Middle frontal gyrus (tissue), 1 donor: ENCODE results near the gene GPAT3.
"Not testable (repeated sequence)": the region's sequence is repeated elsewhere in the genome, so short reads cannot be mapped to it uniquely, and the experiment has no call there.

Source experiments
- DNase-seq: peaks from one replicate; pipeline ENCODE4 v3.0.0-alpha.2; 2015; ENCODE audit warnings: low spot score; ENCODE audit errors: extremely low spot score

The GPAT3 gene

DNA sequence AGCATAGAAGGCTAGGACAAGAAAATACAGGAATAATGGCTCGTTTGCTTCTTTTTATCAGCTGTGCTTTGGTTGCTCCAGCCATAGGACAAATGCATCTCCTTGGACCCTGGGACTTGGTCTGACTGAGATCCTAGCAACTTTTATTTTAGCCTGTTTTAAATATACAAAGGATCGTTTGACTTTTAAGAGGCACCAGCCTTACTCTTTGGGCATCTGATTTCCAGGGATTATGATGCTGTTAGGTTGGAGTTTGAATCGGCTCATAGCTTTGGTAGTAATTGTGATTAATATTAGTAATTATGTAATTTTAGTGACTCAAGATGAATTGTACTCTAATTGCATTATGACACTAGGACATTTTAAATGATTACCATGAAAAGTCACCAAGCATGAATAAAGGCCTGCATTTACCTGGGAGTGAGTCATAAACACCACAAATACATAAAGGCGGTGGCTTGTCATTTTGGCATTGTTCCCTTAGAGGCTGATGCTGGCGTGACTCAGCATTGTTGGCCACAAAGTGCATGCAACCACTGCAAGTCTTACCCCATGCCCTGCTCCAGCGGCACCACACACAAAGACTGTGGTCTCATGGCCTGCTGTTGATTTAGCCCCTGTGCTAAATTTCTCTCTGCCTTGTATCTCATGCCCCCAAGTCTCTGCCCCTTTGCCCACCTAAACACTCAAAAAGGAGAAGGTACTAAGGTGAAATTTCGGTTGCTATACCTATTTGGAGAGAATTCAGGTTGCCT is 12.4 kb downstream of the GPAT3 start:
- DNase-seq, result no peak

DNA sequence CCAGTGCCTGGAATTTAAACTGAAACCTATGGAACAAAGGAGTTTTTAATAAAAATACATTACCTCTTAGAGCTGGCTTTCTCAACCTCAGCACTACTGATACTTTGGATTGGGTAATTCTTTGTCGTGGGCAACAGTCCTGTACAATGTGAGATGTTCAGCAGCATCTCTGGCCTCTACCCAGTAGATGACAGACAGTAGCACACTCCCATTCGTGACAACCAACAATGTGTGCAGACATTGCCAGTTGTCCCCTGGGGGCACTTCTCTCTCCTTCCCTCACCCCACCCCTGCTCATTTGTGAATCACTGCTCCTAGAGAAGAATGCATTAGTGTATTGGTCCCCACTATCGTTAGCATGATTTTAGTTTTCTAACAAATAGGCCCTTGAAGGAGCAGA is 16.2 kb downstream of the GPAT3 start:
- no peak for DNase-seq

DNA sequence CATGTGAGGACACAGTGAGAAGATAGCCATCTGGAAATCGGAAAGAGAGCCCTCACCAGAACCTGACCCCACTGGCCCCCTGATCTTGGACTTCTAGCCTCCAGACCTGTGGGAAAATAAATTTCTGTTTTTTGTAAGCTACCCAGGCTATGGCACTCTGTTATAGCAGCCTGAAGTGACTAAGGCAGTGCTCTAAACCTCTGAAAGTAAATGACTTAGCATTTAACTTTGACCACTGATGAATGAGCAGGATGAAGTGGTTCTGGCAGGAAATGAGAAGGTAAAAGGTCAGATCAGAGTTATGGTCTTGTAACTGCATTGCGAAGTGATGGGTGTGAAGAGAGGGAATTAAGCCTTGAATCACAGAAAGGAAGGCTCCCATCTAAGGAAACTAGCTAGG is 17.0 kb downstream of the GPAT3 start:
- no peak for DNase-seq

DNA sequence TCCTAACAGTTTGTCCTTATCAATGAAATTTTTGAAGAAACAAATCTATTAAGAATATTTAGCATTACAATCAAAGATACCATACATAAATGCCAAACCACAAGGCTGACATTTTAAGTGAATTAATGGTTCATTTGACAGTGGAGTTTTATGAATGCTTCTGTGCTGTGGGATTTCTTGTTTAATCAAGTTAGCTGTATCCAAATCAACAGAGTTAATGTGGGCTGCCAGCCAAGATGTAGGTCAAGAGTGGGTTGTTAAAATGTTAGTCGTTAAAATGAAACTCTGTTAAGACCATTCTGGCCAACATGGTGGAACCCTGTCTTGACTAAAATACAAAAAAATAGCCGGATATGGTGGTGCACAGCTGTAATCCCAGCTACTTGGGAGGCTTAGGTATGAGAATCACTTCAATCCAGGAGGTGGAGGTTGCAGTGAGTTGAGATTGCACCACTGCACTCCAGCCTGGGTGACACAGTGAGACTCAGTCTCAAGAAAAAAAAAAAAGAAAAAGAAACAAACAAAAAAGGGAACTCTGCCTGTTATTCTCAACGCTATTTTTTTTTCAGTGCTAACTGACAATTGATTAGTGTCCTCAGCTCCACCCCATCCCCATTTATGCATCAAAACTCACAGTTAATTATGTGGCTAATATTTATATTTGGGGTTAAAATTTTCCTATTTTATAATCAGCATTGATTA is 20.2 kb downstream of the GPAT3 start:
- no peak for DNase-seq

DNA sequence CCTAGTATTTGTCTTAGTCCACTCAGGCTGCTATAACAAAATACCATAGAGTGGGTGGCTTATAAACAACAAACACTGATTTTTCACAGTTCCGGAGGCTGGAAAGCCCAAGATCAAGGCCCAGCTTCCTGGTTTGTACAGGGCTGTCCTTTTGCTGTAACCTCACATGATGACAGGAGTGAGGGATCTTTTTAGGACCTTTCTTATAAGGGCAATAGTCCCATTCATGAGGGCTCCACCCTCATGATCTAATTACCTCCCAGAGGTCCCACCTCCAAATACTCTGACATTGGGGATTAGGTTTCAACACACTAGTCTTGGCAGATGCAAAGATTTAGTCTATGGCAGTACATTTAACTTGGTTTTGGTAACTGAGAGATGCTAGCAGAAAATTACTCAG is 20.9 kb downstream of the GPAT3 start:
- no peak for DNase-seq

DNA sequence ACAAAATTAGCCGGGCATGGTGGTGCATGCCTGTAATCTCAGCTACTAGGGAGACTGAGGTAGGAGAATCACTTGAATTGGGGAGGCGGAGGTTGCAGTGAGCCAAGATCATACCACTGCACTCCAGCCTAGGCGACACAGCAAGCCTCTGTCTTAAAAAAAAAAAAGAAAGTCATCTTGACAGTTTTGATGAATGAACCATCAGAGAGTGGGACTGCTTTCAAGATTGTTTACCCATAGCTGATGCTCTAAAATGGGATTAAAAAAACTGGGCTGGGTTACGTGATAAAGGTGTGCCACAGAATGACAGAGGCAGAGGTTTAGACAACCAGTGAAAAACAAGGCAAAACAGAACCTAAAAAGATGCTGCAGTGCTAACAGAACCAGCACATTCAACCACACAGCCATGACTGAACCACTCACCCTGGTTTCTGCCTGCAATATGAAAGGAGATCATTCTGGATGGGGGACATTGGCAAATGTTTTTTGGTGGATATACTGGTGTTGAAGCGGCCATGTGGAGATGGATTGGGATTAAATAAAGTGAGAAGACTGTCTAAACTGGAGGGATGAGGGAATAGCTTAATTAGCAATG is 22.2 kb downstream of the GPAT3 start:
- no peak for DNase-seq

DNA sequence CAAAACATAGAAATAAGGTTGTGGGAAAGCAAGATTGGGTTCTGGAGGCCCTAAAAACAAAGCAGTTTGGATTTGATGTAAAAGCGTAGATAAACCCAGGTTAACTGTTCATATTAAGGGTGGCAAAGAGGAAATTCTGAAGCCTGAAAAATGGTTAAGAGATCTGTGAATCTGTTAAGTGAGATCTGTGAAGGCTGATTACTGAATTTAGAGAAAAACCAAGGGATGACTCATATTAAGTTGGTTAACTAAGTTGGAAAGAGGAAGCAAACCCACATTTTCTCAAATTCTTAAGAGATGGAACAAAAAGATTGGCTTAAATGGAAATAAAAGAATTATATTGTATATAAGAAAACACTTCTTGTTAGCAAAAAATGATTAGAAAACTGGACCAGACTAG is 22.8 kb downstream of the GPAT3 start:
- DNase-seq, result no peak

DNA sequence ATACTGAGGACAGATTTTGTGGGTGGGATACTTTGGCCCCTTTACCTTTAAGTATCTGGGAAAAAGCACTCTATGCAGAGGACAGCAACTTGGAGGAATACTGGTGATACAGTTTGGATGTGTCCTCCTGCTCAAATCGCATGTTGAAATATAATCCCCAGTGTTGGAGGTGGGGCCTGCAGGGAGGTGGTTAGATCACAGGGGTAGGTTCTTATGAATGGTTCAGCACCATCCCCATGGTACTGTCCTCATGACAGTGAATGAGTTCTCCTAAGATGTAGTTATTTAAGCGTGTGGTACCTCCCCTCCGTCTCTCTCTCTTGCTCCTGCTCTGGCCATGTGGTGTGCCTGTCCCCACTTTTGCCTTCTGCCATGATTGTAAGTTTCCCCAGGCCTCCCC is 24.6 kb downstream of the GPAT3 start:
- no peak for DNase-seq

DNA sequence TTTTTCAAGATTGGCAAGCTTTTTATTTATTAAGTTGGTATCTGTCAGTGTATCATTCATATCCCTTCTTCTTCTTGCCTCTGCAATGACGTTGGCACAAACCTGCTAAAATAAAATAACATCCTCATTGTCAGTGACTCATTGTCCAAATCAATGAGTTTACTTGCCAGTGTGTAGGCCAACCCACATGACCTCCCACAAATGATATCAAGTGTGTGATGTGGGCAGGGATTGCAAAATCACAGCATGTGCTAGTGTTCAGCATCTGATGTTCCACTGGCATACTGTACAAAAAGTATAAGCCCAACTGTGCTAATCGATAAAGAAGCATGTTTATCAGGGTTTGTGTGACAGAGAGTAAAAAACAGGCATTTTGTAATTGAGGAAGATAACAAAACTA is 25.5 kb downstream of the GPAT3 start:
- DNase-seq, result no peak

DNA sequence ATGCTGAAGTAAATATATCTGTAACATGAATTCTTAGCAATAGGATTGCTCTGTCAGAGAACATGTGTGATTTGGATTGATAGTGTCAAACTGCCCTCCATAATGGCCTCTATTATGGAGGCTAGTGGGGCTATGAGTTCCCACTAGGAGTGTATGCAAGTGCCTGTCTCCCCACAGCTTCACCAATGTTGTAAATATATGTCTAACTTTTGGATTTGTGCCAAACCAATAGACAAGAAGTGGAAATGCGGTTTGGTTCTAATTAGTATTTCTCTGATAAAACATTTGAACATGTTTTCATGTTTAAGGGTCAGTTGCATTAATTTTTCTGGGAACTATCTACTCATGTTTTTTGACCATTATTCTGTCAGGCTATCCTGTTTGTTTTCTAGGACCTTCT is 28.1 kb downstream of the GPAT3 start:
- no peak for DNase-seq

DNA sequence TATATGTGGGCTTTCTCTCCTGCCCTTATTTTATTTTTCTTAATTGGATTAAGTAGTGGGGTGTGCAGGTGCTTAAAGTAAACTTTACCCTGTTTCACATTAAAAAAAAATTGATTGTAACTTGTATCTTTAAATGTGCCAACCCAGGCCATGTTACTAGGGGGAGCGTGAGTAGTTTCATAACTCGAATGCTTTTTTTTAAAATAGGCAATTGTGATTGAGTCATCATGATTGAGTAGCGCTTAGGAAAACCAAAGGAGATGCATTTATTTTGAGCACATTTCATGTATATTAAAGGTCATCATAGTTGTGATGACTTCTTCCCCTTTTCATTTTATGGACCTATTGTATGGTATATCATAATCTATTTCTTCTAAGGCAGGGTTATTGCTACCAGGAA is 32.2 kb downstream of the GPAT3 start:
- DNase-seq, result no peak

DNA sequence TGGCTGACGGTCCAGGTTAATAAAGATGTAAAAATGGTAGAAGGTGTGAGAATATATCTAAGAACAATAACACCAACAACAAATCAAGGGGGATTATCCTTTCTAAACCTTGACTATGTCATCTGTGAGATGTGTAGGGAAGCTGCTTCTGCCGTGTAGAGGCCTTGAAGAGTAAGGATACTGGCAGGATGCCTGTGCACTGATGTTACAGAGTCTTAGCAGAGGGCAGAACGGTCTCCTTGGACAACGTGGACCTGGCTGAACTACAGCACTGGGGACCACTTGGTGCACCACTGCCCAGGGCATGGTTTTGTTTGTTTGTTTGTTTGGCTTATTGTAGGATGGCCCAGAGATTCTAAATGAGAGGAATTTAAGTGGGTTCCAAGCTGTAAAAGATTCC is 33.5 kb downstream of the GPAT3 start:
- DNase-seq, result no peak

DNA sequence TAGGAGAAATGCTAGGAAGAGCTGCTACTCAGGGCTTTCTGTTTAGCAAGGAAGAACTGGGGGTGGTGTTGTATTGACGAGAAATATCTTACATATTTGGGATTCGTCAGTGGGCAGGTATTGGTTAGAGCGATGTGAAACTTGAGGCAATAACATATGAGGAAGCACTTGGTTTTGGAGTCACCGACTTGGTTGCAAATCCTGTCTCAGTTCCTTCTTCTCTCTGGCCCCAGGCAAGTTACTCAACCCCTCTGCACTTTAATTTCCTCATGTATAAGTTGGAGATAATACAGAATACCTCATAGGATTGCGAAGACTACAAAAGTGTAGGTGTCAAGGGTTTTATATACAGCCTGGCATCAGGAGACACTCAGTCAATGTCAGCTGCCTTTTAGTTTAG is 34.1 kb downstream of the GPAT3 start:
- DNase-seq, result no peak

DNA sequence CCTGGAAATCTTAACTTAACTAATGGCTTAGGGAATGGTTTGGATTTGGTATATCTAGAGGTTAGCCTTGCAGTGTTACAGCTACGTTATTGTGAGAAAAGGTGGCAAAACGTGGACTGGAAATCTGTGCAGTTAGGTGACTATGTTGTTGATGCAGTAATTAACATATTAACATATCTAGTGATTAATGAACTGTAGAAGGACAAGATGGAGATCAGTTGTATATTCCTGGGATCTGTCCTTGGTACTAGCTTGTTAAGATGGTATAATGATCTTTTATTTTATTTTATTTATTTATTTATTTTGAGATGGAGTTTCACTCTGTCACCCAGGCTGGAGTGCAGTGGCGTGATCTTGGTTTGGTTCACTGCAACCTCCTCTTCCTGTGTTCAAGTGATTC is 36.9 kb downstream of the GPAT3 start:
- no peak for DNase-seq

DNA sequence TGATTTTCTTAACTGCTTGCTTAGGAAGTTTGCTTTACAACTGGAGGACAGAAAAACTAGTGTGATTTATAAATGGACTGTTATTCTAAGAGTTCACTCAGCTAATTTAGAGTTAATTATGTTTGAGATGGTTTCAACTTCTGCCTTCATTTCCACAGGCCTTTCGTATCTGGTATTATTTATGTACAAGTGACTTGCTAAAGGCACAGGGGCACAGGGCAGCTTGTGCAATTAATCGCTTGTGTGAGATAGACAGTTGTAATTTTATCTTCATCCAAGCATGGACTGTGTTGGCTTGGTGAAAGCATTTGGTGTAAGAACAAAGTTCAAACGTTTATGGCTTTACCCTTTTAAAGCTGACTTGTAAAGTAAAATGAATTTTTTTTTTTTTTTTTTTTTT is 38.3 kb downstream of the GPAT3 start:
- no peak for DNase-seq

DNA sequence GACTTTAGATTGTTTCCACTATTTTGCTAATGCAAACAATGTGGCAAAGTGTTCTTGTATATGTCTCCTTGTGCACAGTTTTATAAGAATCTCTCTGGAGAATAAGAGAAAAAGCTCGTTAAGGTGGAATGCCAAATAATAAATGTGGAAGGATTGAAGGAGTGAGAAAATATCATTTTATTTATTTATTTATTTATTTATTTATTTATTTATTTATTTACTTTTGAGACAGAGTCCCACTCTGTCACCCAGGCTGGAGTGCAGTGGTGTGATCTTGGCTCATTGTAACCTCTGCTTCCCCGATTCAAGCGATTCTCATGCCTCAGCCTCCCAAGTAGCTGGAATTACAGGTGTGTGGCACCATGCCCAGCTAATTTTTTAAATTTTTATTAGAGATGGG is 40.3 kb downstream of the GPAT3 start:
- not testable (repeated sequence) for DNase-seq

DNA sequence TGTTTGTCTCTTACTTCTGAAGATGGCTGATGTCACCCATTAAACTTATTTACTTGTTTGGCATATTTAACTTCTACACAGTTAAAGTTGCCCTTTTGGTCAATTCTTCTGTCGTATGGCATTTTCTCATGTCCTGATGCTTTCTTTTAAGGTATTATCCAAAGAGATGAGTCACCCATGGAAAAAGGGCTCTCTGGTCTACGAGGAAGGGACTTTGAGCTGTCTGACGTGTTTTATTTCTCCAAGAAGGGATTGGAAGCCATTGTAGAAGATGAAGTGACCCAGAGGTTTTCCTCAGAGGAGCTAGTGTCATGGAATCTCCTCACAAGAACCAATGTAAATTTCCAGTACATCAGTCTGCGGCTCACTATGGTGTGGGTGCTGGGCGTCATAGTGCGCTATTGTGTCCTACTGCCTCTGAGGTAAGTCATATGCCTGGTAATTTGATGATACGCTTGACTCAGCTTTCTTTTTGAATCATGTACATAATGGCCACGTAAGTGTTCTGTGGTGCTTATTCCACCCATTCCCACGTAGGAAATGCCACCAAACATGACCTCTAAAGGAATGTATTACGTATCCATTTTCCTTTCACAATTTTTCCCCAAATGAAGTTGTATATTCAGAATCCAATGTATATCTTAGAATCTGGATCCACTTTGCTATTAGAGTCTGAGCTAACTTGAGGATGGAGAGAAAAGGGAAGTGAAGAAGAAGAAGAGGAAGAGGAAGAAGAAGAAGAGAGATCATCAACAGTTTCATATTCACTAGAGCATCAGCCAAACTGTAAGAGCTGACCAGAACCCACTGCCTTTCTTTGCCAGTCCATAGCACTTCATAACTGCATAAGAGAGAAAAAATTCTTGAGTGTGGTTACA is 45.7 kb downstream of the GPAT3 start:
- no peak for DNase-seq

DNA sequence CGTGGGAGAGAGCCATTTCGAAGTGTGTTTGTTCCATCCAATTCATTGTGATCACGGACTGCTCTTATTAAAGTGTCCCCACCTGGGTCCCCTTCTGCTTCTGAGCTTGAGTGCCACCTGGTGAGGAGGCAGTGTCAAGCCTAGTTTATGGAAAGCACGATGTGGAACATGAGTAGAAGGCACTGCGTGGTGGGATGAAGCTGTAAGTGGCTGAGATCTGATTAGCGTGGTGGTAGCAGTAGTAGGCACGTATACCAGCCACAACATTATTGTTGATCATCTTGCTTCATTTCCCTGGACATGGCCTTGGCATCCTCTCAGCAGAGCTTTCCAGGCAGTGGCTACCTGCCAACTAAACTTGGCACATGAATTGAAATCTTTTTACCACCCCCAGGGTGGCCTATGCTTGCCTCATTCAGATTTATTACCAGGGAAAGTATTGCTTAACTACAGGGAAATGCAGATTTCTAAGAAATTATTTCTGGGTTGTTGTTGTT is 46.4 kb downstream of the GPAT3 start:
- DNase-seq, result no peak

DNA sequence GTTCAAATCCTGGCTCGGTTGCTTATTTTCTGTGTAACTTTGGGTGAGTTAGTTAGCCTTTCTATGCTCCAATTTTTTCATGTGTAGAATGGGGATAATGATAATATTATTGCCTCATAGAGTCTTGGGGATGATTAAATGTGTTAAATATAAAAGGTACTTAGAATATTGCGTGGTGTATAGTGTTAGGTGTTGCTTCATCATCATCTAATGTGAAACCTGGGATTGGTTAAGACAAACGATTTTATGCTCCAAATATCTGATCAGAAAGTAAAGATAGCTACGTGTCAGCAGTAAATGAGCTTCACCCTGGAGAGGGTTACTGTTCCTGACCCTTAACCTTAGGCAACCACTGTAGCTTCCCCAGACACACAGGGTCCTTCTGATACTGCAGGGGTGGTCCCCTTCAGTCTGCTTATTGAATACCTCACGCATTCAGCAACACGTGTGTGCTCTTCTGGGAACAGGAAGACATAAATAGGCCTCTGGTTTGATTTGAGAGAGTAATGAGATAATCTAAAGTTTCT is 50.1 kb downstream of the GPAT3 start:
- no peak for DNase-seq

DNA sequence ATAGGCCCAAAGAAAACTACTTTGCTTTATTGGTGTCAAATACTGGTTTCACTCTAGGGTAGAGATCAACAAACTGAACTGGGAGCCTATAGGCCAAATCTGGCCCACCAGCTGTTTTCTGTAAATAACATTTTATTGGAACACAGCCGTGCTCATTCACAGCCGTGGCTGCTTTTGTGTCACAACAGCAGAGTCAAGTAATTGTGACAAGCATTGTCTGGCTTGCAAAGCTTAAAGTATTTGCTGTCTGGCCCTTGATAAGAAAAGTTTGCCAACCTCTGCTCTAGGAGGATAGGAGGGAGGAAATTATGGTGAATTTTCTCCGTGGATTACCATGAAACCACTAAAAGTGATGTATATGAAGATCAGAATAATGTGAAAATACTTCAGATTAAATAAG is 53.4 kb downstream of the GPAT3 start:
- no peak for DNase-seq

DNA sequence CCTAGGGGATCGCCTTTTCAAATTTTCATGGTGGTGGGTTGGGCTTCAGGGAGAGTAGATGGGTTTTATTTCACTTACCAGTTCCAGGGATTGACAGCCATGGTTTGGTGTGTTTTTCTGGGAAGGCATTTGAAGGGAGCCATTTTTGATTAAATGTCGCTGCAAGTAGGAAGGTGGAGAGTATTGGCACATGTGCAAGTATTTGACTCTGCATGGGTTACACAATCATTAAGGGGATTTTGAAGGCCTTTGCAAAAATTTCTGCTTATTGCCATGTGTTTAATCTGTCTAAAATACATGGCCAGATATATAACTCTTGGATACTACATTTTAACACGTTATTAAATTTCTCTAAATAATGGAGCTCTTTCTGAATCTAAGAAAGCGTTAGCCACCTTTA is 55.1 kb downstream of the GPAT3 start:
- no peak for DNase-seq
